ENCODE results near the gene ZNF219.

Gene ZNF219

GRCh38 chr14:21123429-21123828, 25.0 kb upstream of the ZNF219 start:
- DNase-seq (ENCODE audit: extremely low read depth, insufficient read length): no peak
- no peaks in the 10 kb centered on the region for H3K36me3 ChIP-seq (ENCODE audit: control insufficient read depth, insufficient read depth, low read length)
- TF ChIP-seq CTCF (IDR thresholded peaks at IDR 0.05; ENCODE audit: insufficient read depth, low read length, poor library complexity, severe bottlenecking): no peak

GRCh38 chr14:21121122-21121521, 22.7 kb upstream of the ZNF219 start:
- Histone ChIP-seq H3K4me3 (replicated peaks; ENCODE audit: low read depth, low read length) (no peak overlapping the region), H3K27me3 (replicated peaks; ENCODE audit: control insufficient read depth, insufficient read depth, low read length) (no peaks in the 10 kb centered on the region), H3K36me3 (ENCODE audit: control insufficient read depth, insufficient read depth, low read length) (no peaks in the 10 kb centered on the region)
- no peak for DNase-seq (ENCODE audit: extremely low read depth, insufficient read length)
- no peak for TF ChIP-seq CTCF (IDR thresholded peaks at IDR 0.05; ENCODE audit: insufficient read depth, low read length, poor library complexity, severe bottlenecking)

More at GRCh38 chr14:21123429-21123828, 25.0 kb upstream of the ZNF219 start:
- H3K27me3 ChIP-seq (replicated peaks; ENCODE audit: control insufficient read depth, insufficient read depth, low read length): no peaks in the 10 kb centered on the region
- no peak overlapping the region for H3K4me3 ChIP-seq (replicated peaks; ENCODE audit: low read depth, low read length)

- no peak for TF ChIP-seq CTCF (IDR thresholded peaks at IDR 0.05; ENCODE audit: insufficient read depth, low read length, poor library complexity, severe bottlenecking)
- DNase-seq (ENCODE audit: extremely low read depth, insufficient read length): no peak
Measured at GRCh38 chr14:21120686-21121085, 22.2 kb upstream of the ZNF219 start.

GRCh38 chr14:21118933-21119332, 20.5 kb upstream of the ZNF219 start:
- TF ChIP-seq CTCF (IDR thresholded peaks at IDR 0.05; ENCODE audit: insufficient read depth, low read length, poor library complexity, severe bottlenecking): no peak
- no peak for DNase-seq (ENCODE audit: extremely low read depth, insufficient read length)
- H3K36me3 ChIP-seq (ENCODE audit: control insufficient read depth, insufficient read depth, low read length): no peaks in the 10 kb centered on the region
- H3K27me3 ChIP-seq (replicated peaks; ENCODE audit: control insufficient read depth, insufficient read depth, low read length): no peaks in the 10 kb centered on the region
- H3K4me3 ChIP-seq (replicated peaks; ENCODE audit: low read depth, low read length): no peak overlapping the region

More at GRCh38 chr14:21120686-21121085, 22.2 kb upstream of the ZNF219 start:
- Histone ChIP-seq H3K36me3 (ENCODE audit: control insufficient read depth, insufficient read depth, low read length) (no peaks in the 10 kb centered on the region), H3K27me3 (replicated peaks; ENCODE audit: control insufficient read depth, insufficient read depth, low read length) (no peaks in the 10 kb centered on the region), H3K4me3 (replicated peaks; ENCODE audit: low read depth, low read length) (no peak overlapping the region)

GRCh38 chr14:21113369-21113768, 14.9 kb upstream of the ZNF219 start:
- Histone ChIP-seq H3K36me3 (ENCODE audit: control insufficient read depth, insufficient read depth, low read length) (no peaks in the 10 kb centered on the region), H3K4me3 (replicated peaks; ENCODE audit: low read depth, low read length) (no peak overlapping the region), H3K27me3 (replicated peaks; ENCODE audit: control insufficient read depth, insufficient read depth, low read length) (no peaks in the 10 kb centered on the region)
- TF ChIP-seq CTCF (IDR thresholded peaks at IDR 0.05; ENCODE audit: insufficient read depth, low read length, poor library complexity, severe bottlenecking): no peak
- DNase-seq (ENCODE audit: extremely low read depth, insufficient read length): no peak

- DNase-seq (ENCODE audit: extremely low read depth, insufficient read length): no peak
- H3K4me3 ChIP-seq (replicated peaks; ENCODE audit: low read depth, low read length): no peak overlapping the region
- H3K27me3 ChIP-seq (replicated peaks; ENCODE audit: control insufficient read depth, insufficient read depth, low read length): no peaks in the 10 kb centered on the region
- no peaks in the 10 kb centered on the region for H3K36me3 ChIP-seq (ENCODE audit: control insufficient read depth, insufficient read depth, low read length)
- TF ChIP-seq CTCF (IDR thresholded peaks at IDR 0.05; ENCODE audit: insufficient read depth, low read length, poor library complexity, severe bottlenecking): no peak
Measured at GRCh38 chr14:21112255-21112654, 13.8 kb upstream of the ZNF219 start.

Measured in GM06990 (cell line).